ENCODE measurements around the gene ATG9B. TPM values are rescaled to one million over a fixed set of nuclear protein-coding genes. Genes with fewer than 3 reads are reported as not detected.

The ATG9B gene
- total and polyA plus RNA-seq, 9 of the 15 experiments (the other 6 are each of a cell fraction or from before 2014, with no cell fraction given), result 0.29 to 8.0 (median 2.1) TPM

GRCh38 chr7:151028948-151029501 is 4.7 kb upstream of the ATG9B start (continued):
- TF ChIP-seq STAT6 (CRISPR knock-in tag; IDR thresholded peaks at IDR 0.05) (no peak), CTBP1 (IDR thresholded peaks at IDR 0.05; ENCODE audit: borderline replicate concordance) (no peak), NRF1 (conservative IDR thresholded peaks at IDR 0.05 in 1 of 2, IDR thresholded peaks at IDR 0.05 in 1 of 2) (no peak), SRSF1 (IDR thresholded peaks at IDR 0.05; ENCODE audit: low read depth, low read length) (no peak), MIER1 (IDR thresholded peaks at IDR 0.05; ENCODE audit: low read depth) (peak; percentile 59; the same call in 1 of the 2 replicates), TAF1 (IDR thresholded peaks at IDR 0.05; ENCODE audit: control insufficient read depth, extremely low read depth, insufficient read depth, low read length, severe bottlenecking) (no peak), ILF3 (IDR thresholded peaks at IDR 0.05; ENCODE audit: borderline replicate concordance) (no peak), NFRKB (IDR thresholded peaks at IDR 0.05; ENCODE audit: low read depth) (0 out of 2 replicates have a peak, but pooled peaks have one; percentile 42), EP400 (IDR thresholded peaks at IDR 0.05) (peak; percentile 81; the same call in 1 of the 2 replicates), RAD21 (CRISPR knock-in tag; conservative IDR thresholded peaks at IDR 0.05 in 1 of 2, IDR thresholded peaks at IDR 0.05 in 1 of 2) (no peak), POLR3A (IDR thresholded peaks at IDR 0.05; ENCODE audit: borderline replicate concordance, extremely low read depth, insufficient read depth, insufficient read length) (no peak), SLC30A9 (CRISPR knock-in tag; IDR thresholded peaks at IDR 0.05) (no peak), ZNF764 (CRISPR knock-in tag; IDR thresholded peaks at IDR 0.05; ENCODE audit: low read depth) (peak; percentile 14; the same call in 1 of the 2 replicates), EZH2 (IDR thresholded peaks at IDR 0.05; ENCODE audit: borderline replicate concordance, low read depth, low read length) (no peak), RBM34 (IDR thresholded peaks at IDR 0.05; ENCODE audit: borderline replicate concordance, insufficient read depth, low read length) (no peak), ZFP36 (IDR thresholded peaks at IDR 0.05; ENCODE audit: low read depth, low read length, partially characterized antibody) (no peak), HES1 (IDR thresholded peaks at IDR 0.05; ENCODE audit: low read depth) (peak; percentile 19; the same call in 1 of the 2 replicates), PHF21A (IDR thresholded peaks at IDR 0.05; ENCODE audit: borderline replicate concordance, low read depth) (no peak), ZNF212 (CRISPR knock-in tag; IDR thresholded peaks at IDR 0.05) (0 out of 2 replicates have a peak, but pooled peaks have one; percentile 7), NCOA6 (IDR thresholded peaks at IDR 0.05) (no peak), BACH1 (tag; IDR thresholded peaks at IDR 0.05) (0 out of 2 replicates have a peak, but pooled peaks have one; percentile 36), CBX2 (IDR thresholded peaks at IDR 0.05; ENCODE audit: insufficient read depth, low read length, poor library complexity, severe bottlenecking) (no peak), POLR2G (IDR thresholded peaks at IDR 0.05; ENCODE audit: low read depth, low read length) (no peak)
- TF ChIP-seq, protein P1, sequence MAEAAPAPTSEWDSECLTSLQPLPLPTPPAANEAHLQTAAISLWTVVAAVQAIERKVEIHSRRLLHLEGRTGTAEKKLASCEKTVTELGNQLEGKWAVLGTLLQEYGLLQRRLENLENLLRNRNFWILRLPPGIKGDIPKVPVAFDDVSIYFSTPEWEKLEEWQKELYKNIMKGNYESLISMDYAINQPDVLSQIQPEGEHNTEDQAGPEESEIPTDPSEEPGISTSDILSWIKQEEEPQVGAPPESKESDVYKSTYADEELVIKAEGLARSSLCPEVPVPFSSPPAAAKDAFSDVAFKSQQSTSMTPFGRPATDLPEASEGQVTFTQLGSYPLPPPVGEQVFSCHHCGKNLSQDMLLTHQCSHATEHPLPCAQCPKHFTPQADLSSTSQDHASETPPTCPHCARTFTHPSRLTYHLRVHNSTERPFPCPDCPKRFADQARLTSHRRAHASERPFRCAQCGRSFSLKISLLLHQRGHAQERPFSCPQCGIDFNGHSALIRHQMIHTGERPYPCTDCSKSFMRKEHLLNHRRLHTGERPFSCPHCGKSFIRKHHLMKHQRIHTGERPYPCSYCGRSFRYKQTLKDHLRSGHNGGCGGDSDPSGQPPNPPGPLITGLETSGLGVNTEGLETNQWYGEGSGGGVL (CRISPR knock-in tag; IDR thresholded peaks at IDR 0.05), result no peak
